HG02798 (cell line): ENCODE measurements around the gene RFK.

Experiments used
- ATAC-seq: cut with Tn5 transposase; IDR thresholded peaks from one replicate; pipeline ENCODE4 v1.9.1; 2021; ENCODE audit warnings: mild to moderate bottlenecking; ENCODE audit not compliant: unreplicated experiment, poor library complexity

RFK gene

GRCh38 chr9:76413658-76414057 is 19.4 kb upstream of the RFK start:
- ATAC-seq, result no peak

DNA sequence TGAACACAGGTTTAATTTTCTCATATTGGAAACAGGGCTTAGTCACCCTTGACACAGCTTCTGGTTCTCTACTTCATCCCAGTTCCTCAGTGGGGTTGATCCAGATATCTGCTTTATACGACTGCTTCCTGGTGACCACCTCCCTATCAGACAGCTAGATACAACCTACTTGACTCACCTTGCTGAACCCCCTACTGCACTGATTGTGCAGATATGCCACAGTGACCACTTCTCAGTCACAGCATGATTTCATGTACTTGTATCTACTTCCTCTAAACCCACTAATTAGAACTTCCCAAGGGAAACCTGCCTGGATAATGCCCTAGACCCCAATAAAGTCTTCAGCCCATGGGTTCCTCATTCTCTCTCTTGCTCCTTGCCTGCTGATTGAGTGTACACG is 18.4 kb upstream of the RFK start:
- ATAC-seq, result no peak

DNA sequence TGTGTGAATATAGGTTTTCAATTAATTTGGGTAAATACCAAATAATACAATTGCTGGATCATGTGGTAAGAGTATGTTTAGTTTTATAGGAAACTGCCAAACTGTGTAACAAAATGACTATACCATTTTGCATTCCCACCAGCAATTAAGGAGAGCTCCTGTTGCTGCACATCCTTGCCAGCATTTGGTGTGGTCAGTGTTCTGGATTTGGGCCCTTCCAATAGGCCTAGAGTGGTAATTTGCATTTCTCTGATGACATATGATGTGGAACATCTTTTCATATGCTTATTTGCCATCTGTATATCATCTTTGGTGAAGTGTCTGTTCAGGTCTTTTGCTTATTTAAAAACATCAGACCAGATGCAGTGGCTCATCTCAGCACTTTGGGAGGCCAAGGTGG is 11.6 kb upstream of the RFK start:
- no peak for ATAC-seq

DNA sequence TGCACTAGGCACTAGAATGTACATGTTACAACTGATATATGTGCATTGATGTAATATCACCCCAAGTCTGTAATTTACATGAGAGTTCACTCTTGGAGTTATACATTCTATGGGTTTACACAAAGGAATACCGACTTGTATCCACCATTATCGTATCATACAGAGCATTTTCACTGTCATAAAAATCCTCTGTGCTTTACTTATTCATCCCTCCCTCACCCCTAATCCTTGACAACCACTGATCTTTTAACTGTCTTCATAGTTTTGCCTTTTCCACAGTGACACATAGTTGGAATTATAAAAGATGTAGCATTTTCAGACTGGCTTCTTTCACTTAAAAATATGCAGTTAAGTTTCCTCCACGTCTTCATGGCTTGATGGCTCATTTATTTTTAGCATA is 11.1 kb upstream of the RFK start:
- no peak for ATAC-seq

DNA sequence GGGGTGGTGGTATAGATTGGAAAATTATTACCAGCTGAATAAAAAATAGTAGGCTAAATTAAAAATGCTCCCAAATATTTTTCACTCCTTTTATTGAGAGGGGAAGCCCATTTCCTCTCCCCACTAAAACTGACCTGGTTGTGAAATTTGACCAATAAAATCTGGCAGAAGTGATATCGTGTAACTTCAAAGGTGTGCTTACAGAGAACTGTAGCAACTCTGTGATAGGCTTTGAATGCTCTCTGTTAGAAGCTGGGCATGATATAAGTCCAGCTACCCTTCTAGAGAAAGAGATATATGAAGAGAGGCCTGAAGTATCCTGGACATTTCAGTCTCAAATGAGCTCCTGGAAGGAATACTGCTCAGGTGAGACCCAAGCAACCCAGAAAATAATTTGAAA is 10.2 kb upstream of the RFK start:
- no peak for ATAC-seq

GRCh38 chr9:76403352-76403751 is 9.1 kb upstream of the RFK start:
- peak; percentile 89 for ATAC-seq

GRCh38 chr9:76401580-76402354 is 7.5 kb upstream of the RFK start:
- ATAC-seq, result no peak

DNA sequence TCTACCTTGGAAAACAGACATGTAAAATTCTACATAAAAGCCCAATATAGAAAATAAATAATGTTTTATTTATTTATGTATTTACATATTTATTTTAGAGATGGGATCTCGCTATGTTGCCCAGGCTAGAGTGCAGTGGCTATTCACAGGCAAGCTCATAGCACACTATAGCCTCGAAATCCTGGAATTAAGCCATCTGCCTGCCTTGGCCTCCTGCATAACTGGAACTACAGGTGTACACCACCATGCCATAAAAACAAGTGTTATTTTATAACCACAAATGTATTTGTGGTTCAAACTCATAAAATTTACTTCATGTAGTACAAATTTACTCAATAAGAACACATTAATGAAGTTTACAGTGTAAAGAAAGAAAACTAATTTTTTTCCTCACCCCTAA is 7.0 kb upstream of the RFK start:
- no peak for ATAC-seq

DNA sequence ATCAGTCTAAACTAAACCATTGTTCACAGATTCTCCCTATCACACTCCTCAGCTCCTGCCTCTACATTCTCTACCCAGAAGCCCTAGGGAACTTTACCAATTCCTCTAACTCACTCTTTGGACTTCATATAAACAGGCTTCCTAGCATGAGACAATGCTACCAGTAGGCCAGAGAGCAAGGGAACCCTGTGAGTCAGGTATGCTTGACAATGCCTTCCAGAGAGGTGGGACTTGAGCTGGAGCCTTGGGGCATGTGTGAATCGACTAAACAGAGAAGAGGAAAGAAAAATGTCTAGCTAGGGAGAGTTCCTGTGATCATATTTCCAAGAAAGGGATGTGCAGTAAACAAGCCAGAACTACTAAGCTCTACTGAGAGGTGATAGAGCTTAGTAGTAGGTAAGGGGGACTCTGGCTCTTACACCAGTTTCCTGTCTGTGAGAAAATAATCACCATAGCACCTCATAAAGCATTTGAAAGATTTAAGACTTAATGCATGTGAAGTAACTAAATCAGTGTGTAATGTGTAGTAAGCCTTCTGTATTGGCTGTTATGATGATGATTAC is 6.4 kb upstream of the RFK start:
- no peak for ATAC-seq

- ATAC-seq, result no peak
Observed at GRCh38 chr9:76399856-76400255, 5.6 kb upstream of the RFK start.

GRCh38 chr9:76396597-76396996 is 2.4 kb upstream of the RFK start:
- ATAC-seq, result no peak

- no peak for ATAC-seq
Observed at GRCh38 chr9:76396144-76396543, 1.9 kb upstream of the RFK start.

- ATAC-seq, result no peak
Observed at GRCh38 chr9:76395381-76395780, 1.2 kb upstream of the RFK start.

GRCh38 chr9:76394960-76395252 is 680 bp upstream of the RFK start:
- peak; percentile 44 for ATAC-seq

DNA sequence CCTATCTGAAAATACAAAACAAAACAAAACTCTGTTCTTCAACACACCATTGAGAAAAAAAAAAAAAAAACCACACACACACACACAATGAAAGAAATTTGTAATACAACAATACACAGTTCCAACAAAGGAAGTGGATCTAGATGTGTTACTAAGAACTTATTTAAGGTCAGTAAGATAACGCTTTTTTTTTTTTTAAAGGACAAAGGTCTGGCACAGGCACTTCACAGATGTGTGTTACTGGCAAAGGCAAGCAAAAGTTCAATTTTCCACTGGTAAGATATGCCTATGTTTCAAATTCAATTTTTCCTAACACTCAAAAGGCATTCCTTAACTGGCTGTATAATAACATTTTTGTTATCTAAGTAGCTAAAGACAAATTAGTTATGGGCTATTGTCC is 3.6 kb downstream of the RFK start:
- no peak for ATAC-seq

- no peak for ATAC-seq
Observed at GRCh38 chr9:76379494-76379893, 14.7 kb downstream of the RFK start.

GRCh38 chr9:76378367-76379073 is 15.7 kb downstream of the RFK start:
- no peak for ATAC-seq

GRCh38 chr9:76377791-76378190 is 16.4 kb downstream of the RFK start:
- no peak for ATAC-seq

DNA sequence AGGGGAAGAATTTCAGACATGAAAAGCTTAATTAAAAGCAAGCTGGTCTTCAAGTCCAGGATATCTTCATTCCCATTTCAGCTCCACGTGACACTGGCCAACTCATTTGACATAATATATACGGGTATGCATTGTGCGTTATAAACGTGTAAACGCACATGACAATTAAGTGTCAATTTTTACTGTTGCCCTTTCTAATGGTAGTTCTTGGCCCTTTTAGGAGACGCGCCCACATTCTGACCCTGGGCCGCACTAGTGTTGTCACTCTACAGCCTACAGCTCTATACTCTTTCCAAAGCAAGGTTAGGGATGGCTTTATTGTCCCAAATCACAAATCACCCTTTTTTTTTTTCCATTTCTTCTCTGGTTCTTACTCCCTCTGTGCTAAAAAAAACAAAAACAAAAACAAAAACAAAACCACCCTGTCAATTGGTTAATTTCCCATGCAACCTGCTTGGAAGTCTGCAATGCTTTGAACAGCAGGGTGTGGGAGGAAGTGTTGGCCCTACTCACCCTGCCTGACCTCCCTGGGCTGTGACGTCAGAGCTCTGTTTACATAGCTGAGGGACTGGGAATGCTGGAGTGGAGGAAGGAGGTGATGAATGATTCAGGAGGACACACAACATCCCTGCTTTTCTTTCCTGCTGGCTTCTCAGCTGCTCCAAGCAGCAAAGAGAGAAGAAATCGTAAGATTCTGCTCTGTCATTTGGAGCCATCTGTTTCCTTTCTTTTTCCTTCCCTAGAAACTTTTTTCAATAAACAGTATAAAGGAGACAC is 19.3 kb downstream of the RFK start:
- ATAC-seq, result no peak

DNA sequence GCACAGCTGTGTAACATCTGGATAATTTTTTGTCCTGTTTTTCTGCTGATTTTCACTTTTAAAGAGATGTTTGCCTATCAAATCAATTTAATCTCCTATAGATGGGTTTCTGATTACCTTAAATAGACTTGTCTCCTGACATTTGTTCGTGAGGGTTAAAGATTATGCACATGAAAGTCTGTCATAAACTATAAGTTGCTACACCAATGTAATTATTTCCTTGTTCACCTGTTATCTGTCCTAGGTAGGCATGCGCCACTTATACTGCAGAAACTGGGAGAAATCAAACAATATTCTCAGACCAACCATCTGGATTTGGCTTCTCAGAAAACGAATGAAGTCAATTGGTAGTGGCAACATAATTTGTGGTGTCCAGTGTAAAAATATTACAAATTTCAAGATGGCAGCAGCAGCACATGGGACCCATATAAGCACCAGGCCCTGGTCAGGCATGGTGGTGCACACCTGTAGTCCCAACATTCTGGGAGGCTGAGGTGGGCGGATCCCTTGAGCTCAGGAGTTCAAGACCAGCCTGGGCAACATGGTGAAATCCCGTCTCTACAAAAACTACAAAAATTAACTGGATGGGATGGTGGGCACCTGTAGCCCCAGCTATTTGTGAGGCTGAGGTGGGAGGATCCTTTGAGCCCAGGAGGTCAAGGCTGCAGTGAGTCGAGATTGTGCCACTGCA is 20.3 kb downstream of the RFK start:
- no peak for ATAC-seq
